CD1c-positive myeloid dendritic cell (primary cell): ENCODE measurements around the gene SRP9.

Experiments used
- DNase-seq: peaks from one replicate; pipeline ENCODE4 v3.0.0-alpha.2; 2016; ENCODE audit errors: extremely low spot score

SRP9 gene, protein sequence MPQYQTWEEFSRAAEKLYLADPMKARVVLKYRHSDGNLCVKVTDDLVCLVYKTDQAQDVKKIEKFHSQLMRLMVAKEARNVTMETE

DNA sequence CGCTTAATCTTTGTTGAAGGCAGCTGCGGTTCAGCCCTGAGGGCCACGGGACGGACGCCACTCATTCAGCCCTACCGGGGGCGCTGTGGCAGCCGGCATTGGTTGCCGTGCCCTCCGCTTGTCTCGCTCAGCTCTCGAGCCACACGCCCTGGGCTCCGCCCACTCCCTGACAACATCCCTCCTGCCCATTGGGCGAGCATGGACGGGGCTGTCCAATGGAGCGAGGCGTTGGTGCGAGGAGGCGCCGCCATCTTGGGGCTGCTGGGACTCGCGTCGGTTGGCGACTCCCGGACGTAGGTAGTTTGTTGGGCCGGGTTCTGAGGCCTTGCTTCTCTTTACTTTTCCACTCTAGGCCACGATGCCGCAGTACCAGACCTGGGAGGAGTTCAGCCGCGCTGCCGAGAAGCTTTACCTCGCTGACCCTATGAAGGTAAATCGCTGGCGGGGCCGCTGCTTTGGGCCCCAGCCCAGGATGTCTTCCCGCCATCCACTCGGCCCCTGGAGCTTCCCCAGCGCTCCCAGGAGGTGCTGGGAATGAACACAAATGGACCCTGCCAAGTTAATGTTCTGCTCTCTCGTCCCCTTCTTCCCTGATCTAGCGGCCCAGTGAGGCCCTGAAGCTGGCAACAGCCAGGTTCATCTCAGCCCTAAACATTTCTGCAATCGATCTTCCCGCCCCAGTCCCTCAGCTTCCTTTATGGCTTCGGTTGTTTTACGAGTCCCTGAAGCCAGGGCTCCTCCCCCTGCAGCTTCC, at the start of gene SRP9:
Gene SRP9 (plus strand): TSS at position 244 of the 754 bp plus-strand sequence. CDS start 115 bp downstream, at position 359.
- DNase-seq: peak; percentile 100

DNA sequence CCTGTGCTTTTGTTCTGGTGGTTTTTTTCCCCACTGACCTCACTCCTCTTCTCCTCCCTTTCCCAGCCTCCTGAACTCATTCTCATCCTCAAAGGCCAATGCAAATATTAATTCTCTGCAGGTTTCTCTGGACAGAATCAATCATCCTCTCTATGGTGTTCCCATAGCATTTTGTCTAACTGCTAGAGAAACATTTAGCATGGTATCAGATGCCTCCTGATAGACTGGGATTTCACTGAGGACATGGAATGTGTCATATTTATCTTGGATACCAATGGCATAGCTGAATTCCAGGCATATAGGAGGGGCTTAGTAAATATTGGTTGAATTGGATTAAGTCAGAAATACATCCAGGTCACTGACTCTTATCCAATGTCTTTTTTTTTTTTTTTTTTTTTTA, 46.1 kb upstream of the SRP9 start:
- DNase-seq: no peak

DNA sequence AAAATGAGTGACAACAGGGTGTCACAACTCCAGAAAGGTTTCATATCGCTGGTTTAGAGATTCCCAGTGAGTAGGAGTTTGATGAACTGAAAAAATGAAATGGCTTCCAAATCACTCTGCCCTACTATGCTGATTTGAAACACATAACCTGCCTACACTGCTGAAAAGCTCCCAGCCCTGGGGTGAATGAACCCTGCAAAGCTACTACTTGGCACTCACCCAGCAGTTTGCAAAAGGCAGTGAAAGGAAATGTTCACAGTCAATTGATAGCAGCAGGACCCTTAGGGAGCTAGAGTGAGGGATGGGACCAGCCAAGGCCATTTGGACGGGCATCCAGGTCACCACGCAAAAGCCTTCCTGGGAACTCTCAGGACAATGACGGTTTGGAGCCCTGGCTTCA, 44.4 kb upstream of the SRP9 start:
- DNase-seq: no peak

DNA sequence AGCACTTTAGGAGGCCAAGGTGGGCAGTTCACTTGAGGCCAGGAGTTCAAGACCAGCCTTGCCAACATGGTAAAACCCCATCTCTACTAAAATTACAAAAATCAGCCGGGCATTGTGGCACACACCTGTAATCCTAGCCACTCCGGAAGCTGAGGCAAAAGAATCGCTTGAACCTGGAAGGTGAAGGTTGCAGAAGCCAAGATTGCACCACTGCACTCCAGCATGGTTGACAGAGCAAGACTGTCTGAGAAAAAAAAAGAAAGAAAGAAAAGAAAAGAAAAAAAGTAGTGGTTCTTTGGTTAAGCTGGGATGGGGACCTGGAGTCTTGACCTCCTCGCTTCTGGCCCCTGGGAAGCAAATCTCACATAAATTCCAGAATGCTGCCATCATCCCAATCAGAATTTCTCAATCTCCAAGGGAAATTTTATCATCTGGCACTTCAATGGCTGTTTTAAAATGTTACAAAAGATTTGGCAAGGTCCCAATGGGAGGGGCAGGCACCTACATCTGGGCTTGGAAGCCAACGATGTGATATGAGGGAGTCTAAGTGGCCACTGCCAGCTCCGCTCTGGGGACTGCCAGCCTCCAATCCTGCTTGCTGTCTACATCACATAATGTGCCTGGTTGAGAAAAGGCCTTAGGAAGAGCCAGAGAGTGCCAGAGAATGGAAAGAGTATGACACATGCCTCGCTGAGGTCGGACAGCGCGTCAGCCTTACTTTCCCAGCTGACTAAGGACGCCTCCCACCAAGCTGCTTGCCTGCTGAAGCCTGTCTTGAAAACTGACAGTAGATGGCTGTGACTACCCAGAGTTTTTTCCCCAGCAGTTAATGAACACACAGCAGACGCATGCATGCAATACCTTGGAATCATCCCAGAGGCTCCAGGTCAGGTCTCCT, 42.1 kb upstream of the SRP9 start:
- DNase-seq: no peak

DNA sequence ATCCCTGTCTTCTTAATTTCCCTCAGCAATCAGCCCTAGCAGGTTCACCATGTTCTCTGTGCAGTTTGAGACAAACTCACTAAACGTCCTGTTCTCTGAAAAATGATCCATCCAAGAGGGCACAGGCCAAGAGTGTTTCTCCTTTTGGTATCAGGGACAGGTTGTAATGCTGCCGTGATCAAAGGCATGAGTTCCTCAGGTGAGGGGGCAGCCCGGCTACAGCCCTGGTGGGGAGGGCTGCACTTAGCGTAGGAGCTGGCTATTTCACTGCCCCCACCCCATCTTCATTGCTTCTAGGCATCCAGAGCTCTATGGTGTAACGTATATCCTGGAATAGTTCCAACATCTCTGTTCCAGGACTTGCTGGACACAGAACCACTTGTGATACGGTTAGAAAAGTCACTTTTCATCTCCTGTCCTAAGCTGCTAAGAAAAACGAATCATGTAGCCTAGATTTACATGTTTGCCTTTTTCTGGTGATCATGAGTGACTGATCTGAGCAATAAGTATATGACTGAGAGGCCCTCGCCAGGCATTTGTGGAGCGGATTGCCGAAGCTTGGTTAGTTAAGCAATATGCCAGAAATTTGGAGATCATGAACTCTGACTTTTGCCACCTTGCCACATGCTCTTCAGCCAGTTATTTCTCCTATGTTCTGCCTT, 41.1 kb upstream of the SRP9 start:
- no peak for DNase-seq

DNA sequence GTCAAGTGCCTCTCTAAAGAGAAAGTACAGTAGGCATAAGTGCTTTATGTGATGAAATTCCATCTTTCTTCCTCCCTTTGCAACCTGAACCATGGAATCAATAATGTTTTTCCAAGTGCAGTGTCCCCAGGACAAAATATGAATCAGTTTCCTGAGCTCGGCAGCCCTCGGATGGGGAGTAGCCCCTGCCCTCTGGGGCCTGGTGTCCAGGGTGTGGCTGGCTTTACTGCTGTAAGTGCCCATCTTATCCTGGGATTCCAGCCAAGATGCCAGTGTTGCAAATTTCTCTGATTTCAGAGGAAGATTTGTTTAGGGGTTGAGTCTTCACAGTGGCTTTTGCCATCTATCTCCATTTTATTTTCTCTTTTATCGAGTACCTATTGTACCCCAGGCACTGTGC, 40.5 kb upstream of the SRP9 start:
- no peak for DNase-seq

DNA sequence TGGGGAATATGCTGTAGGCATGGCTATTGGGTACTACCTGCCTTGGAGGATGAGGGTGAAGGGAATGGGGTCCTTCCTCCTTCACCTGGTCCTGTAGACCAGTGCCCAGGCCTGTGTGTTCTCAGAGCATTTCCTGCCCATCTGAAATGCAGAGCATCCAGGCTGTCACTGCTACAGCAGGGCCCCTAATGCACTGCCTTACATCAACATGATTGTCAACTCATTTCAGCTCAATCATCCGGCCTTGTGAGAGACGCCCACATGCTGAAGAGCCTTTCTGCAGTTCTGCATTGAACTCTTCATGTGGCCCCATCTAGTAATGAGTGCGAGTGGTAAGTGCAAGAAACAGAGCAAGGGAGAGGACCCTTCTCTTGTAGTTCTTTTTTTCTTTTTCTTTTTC, 39.8 kb upstream of the SRP9 start:
- no peak for DNase-seq

DNA sequence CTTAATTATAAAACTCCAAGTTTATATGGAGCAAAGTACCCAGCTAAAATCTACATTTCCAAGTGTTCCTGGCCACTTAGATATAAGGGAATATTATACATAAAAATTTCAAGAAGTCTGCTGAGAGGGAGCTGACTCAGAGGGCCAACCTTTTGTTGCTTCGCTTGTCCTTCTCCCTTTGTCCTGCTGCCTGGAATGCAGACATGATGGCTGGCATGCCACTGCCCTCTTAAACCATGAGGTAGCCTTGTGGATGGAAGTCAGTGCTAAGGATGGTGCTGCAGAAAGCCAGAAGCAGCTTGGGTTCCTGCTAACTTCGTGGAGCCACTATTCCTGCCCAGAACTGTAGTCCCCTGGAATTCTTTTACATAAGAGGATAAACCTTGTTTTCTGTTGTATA, 38.9 kb upstream of the SRP9 start:
- DNase-seq: no peak

DNA sequence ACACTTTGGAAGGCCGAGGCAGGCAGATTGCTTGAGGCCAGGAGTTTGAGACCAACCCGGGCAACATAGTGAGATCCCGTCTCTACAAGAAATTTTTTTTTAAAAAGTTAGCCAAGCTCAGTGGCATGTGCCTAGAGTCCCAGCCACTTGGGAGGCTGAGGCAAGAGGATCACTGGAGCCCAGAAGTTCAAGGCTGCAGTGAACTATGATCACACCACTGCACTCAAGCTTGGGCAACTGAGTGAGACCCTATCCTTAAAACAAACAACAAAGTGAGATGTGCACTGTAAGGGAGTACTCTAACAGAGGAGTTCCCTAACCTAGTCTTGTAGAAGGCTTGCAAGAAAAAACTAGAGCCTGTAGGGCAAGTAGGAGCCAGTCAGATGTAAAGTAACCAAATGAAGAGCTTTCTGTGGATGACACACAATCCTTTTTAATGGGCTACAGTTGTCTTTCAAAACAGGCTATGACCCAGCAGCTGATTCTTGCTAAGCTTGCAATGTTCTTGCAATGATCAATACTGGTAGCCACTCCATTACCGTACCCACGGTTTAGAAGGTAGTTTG, 38.0 kb upstream of the SRP9 start:
- no peak for DNase-seq

DNA sequence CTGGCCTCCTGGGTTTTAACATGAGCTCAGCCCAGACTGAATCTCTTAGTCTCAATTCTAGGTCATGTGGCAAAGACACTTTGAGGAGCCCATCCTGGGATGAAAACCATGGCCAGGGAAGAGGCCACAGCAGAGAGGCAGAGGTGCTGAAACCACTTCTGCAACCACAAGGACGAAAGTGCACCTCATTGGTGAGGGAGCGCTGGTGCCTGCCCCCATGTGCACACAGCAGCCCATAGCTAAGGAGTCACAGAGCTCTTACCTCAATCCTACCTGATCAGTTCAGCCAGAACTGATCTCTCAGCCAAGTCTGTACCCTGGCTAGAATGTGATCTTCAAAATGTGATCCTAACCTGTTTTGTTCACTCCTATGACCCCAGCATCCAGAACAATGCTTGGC, 32.9 kb upstream of the SRP9 start:
- no peak for DNase-seq

DNA sequence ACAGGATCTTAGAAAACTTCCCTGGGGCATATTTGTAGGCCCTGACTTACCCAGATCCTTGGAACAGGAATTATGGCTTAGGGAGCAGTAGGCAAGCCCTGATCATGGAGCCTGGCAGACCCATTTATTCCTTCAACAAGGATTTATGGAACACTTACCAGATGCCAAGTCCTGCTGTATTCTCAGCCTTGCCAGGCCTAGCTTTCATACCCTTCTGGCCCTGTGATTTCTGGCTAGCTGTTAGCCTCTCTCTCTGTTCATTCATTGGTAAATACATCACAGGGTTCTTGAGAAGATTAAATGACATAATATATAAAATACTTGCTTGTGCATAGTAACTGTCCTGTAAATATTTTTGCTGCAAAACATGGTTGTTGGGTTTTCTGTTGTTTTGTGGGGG, 32.4 kb upstream of the SRP9 start:
- no peak for DNase-seq

DNA sequence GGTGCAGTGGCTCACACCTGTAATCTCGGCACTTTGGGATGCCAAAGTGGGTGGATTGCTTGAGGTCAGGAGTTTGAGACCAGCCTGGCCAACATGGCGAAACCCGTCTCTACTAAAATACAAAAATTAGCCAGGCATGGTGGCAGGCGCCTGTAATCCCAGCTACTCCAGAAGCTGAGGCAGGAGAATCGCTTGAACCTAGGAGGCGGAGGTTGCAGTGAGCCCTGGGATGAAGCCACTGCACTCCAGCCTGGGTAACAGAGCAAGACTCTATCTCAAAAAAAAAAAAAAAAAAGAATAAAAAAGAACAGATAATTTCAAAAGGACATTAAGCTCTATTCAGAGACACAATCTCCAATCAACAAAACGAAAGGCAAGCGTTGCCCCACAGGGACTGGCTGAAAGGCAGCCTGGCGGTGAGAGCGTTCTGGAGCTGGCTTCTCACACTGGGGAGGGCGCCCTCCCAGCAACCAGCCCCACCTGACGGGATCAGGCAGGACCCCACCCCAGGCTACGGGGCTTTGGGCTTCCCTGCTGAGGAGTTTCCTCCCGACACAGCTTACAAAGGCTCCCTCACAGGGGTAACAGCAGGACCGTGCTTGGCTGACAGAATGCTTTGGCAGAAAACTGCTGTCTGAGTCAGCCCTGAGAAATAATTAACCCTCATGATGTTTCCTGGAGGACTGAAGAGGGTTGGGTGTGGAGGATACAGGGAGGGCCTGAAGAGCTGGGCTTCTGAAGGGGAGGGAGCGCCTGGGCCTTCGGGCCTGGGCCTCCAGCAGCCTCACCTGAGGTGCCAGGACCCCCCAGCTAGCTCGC, 31.1 kb upstream of the SRP9 start:
- DNase-seq: no peak

DNA sequence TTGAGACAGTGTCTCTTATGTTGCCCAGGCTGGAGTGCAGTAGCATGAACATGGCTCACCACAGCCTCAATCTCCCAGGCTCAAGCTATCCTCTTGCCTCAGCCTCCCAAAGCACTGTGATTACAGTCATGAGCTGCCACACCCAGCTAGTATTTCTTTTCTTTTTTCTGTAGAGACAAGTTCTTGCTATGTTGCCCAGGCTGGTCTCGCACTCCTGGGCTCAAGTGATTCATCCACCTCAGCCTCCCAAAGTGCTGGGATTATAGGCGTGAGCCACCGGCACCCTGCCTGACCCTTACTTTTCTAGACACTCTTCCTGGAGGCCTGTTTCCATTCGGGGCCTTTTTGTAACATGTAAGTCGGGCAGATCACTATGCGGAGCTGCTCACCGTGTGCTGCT, 30.1 kb upstream of the SRP9 start:
- DNase-seq: no peak

DNA sequence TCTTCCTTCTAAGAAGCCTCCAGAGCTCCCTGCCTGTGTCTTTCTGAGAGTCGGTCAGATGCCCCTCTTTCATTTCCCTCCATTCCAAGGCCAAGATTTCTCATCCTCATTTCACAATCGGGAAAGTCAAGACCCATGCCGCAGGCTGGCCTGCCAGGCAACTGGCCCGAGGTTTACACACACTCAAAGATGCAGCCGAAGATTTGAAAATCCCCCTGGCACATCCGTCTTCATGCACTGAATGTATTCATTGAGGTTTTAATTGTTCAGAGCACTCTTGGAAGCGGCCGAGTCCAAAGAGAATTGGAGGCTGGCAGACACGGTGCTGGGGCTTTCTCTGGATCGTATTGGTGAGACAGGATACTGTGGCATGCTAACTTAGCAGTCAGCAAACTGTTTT, 29.1 kb upstream of the SRP9 start:
- DNase-seq: no peak

DNA sequence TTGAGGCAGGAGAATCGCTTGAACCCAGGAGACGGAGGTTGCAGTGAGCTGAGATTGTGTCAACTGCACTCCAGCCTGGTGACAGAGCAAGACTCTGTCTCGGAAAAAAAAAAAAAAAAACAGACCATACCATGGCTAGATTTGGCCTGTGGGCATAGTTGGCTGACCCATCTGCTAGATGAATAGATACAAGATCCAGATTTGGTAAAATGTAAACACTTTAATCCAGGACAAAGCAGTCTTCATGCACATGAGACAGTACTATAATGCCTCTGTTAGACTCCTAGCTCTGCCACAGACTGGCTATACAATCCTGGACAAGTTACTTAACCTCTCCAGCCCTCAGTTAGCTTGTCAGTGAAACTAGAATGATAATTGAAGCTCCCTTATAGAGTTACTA, 27.9 kb upstream of the SRP9 start:
- DNase-seq: no peak

DNA sequence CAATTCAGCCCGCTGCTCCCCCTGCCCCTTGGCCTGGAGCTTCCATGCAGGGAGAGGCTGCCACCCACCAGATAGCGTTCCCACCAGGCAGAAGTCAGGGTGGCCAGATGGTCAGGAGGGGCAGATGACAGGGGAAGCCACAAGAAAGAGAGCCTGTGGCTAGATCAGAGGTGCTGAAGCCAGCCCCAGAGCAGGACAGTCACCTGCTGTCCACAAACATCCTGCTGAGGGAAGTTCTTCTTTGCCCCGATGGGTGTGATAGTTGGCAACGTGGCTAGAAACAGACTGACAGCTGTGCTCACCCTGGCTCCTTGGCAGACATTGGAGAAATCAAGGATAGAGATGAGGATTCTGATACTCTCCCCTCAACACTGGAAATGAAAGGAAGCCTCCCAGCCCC, 27.2 kb upstream of the SRP9 start:
- no peak for DNase-seq

DNA sequence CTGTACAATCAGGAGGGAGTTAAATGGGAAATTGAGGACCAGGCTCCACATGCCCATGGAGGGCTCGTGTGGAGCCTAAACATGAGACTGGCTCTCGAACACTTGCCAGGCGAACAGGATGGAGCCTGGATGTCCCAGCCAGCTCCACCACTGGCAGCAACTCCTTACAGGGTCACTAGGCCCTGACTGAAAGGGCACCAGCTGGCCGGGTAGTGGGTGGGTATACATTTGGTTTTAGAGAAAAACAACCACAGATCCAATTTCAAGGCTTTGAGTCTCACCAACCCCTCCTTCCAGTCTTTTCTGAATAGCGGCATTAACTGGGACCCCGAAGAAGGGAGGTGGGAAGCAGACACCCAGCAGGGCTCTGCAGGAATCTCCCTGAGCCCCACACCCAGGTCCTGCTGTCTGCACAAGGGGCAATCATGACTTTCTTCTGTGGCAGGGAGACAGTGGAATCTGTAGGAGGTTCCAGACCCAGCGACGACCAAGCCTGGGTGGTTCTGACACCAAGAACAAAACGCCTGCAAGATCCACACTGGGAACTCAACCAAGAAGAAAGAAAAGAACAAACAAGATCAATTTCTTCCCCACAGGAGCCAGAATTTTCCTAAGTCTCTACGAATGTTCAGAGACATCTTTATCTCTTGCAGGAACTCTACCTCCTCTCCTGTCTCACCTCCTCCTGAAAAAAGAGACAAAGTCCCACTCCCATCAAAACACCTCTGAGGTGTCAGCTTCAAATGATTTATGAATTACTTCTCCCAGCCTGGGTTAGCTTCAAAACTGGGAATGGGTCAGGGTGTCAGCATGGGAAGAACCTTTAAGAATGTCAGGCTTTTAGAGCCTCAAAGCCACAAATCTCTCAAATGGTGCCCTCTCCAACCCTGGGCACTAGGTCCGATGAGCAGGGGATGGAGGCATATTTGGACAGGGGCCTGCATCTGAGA, 26.5 kb upstream of the SRP9 start:
- DNase-seq: no peak

DNA sequence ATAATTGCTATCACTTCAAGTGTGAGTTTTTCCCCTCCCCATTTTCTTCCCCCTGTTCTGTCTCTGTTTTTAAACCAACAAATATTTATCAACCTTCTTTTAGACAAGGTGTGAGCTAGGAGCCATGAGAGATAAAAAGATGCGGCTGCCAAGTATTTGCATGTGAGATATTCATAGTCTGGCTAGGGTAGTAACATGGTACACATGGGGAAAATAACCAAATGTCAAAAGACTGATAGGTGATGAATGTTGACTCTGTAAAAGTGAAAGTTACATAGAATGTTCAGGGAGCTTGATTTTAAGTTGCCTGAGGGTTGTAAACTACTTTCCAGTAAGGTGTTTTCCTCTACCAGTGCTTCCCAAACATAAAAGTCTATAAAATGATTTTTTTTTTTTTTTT, 25.4 kb upstream of the SRP9 start:
- DNase-seq: no peak

DNA sequence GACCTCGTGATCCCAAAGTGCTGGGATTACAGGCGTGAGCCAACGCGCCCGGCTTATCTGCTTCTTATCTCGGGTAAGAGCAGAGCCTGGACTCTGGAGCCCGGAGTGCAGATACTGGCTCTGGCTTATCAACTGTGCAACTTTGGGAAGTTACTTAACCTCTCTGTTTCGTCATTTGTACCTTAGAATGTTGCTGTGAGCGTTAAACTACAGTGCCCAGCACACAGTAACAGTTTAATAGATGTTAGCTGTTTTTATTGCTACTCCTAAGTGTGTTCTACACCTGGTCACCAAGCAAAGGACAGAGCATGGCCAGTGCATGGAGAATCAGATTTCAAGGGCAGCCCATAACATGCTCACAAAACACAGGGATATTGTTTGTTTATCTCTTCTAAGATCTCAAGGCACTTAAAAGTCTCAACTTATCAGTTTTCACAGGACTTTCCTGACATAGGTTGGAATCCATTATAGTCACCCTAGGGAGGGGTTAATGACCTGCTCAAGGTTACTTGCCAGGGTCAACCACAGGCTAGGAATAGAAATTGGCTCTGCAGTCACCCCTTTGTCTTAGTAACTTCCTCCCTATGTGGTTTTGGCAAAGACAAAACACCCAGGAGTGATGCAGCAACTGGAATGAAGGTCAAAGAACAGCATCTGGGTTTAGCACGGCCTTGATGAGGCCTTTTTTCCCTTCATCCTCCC, 22.5 kb upstream of the SRP9 start:
- no peak for DNase-seq
